Measurements from ENCODE around the gene TBCE. TPM values are rescaled to one million over a fixed set of nuclear protein-coding genes. Genes with fewer than 3 reads are reported as not detected.

TBCE gene
- total RNA-seq, 2 donors from 2014 or later: 34.0 to 40.9 TPM

Other genes with a start within 250 kb of the TBCE start
- gene TOMM20, start 238.6 kb upstream of the TBCE start, total RNA-seq: 10 to 100 TPM; 85.7 to 89.6 TPM
- 100 to 1,000 TPM; 104 to 132 TPM for gene RBM34, start 206.2 kb upstream of the TBCE start, total RNA-seq
- gene ARID4B, start 39.2 kb upstream of the TBCE start, total RNA-seq: 10 to 100 TPM; 74.2 to 79.2 TPM
- 10 to 100 TPM; 19.0 to 23.7 TPM for gene GGPS1, start 38.9 kb upstream of the TBCE start, total RNA-seq
- 10 to 100 TPM; 10.3 to 25.9 TPM for gene B3GALNT2, start 137.0 kb downstream of the TBCE start, total RNA-seq

Measured in natural killer cell treated with Interleukin-12 subunit alpha and Interleukin-12 subunit beta and Interleukin-15 and Interleukin-18, amount 100 ng/mL, for 72 hours (primary cell).